Skin epidermis (tissue), 12 donors: ENCODE measurements around the gene PDE2A.

Experiments
- H3K27ac ChIP-seq, 21 experiments: fragments of 200-600 bp; sonication (generic) in 11 of 21; one replicate each; pipeline ENCODE4 v1.5.0; 2020; ENCODE audit warnings: mild to moderate bottlenecking in 3 of 21, inconsistent platforms in 2 of 21, moderate library complexity in 2 of 21
- H3K4me3 ChIP-seq, 7 experiments: fragments of 200-600 bp; sonication (generic) in 2 of 7; one replicate each; pipeline ENCODE4 v1.5.0; 2020; ENCODE audit warnings: inconsistent platforms in 2 of 7, mild to moderate bottlenecking in 2 of 7, moderate library complexity in 1 of 7

The PDE2A gene

GRCh38 chr11:72668629-72669347 lies 5.4 kb downstream of the PDE2A start:
- no peak overlapping the region for H3K4me3 ChIP-seq
- no peak overlapping the region for H3K27ac ChIP-seq

GRCh38 chr11:72665911-72666472 lies 8.2 kb downstream of the PDE2A start:
- no peak overlapping the region for H3K27ac ChIP-seq

GRCh38 chr11:72662036-72662435 lies 12.2 kb downstream of the PDE2A start:
- no peak overlapping the region for H3K4me3 ChIP-seq
- H3K27ac ChIP-seq, result no peak overlapping the region

More at GRCh38 chr11:72665911-72666472, 8.2 kb downstream of the PDE2A start:
- no peak overlapping the region for H3K4me3 ChIP-seq

- Histone ChIP-seq H3K4me3 (no peak overlapping the region), H3K27ac (no peak overlapping the region)
Measured at GRCh38 chr11:72661486-72661885, 12.7 kb downstream of the PDE2A start.

GRCh38 chr11:72658989-72659640 lies 15.1 kb downstream of the PDE2A start:
- H3K27ac ChIP-seq, result no peak overlapping the region
- no peak overlapping the region for H3K4me3 ChIP-seq

- Histone ChIP-seq H3K4me3 (no peak overlapping the region), H3K27ac (no peak overlapping the region)
Measured at GRCh38 chr11:72657411-72658100, 16.7 kb downstream of the PDE2A start.

- no peak overlapping the region for H3K27ac ChIP-seq
- H3K4me3 ChIP-seq, result no peak overlapping the region
Measured at GRCh38 chr11:72655896-72656464, 18.2 kb downstream of the PDE2A start.

- no peak overlapping the region for H3K4me3 ChIP-seq
- H3K27ac ChIP-seq, result no peak overlapping the region
Measured at GRCh38 chr11:72655014-72655413, 19.2 kb downstream of the PDE2A start.

- H3K4me3 ChIP-seq, result no peak overlapping the region
- no peak overlapping the region for H3K27ac ChIP-seq
Measured at GRCh38 chr11:72653649-72654048, 20.6 kb downstream of the PDE2A start.

GRCh38 chr11:72652873-72653630 lies 21.2 kb downstream of the PDE2A start:
- Histone ChIP-seq H3K27ac (no peak overlapping the region), H3K4me3 (no peak overlapping the region)

GRCh38 chr11:72652133-72652532 lies 22.1 kb downstream of the PDE2A start:
- Histone ChIP-seq H3K27ac (no peak overlapping the region), H3K4me3 (no peak overlapping the region)

GRCh38 chr11:72649215-72649976 lies 24.8 kb downstream of the PDE2A start:
- H3K27ac ChIP-seq, result no peak overlapping the region

GRCh38 chr11:72648384-72649136 lies 25.7 kb downstream of the PDE2A start:
- no peak overlapping the region for H3K4me3 ChIP-seq
- H3K27ac ChIP-seq, result no peak overlapping the region

More at GRCh38 chr11:72649215-72649976, 24.8 kb downstream of the PDE2A start:
- H3K4me3 ChIP-seq, result no peak overlapping the region

- Histone ChIP-seq H3K27ac (no peak overlapping the region), H3K4me3 (no peak overlapping the region)
Measured at GRCh38 chr11:72647882-72648281, 26.3 kb downstream of the PDE2A start.

GRCh38 chr11:72646472-72646871 lies 27.8 kb downstream of the PDE2A start:
- no peak overlapping the region for H3K27ac ChIP-seq

GRCh38 chr11:72646024-72646423 lies 28.2 kb downstream of the PDE2A start:
- no peak overlapping the region for H3K27ac ChIP-seq
- no peak overlapping the region for H3K4me3 ChIP-seq

More at GRCh38 chr11:72646472-72646871, 27.8 kb downstream of the PDE2A start:
- H3K4me3 ChIP-seq, result no peak overlapping the region

- Histone ChIP-seq H3K4me3 (no peak overlapping the region), H3K27ac (no peak overlapping the region)
Measured at GRCh38 chr11:72643547-72643946, 30.7 kb downstream of the PDE2A start.
